Measurements from ENCODE around the gene MAP2.

Gene MAP2

DNA sequence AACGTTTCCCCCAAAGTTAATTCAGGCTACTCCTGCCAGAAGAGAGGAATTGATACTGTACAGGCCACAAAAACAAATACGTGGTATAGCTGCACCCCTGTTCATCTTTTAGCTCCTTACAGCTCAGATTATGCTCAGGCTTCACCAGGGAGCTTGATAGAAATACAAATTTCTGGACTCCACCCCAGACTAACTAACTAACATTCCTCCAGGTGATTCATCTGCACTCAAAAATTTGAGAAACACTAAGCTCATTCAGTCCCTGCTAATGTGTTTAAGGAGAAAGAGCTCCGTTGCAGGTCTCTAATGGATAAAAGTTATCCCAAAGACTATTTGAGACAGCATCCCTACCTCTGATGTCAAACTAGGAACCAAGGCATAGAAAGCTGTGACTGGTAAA lies 311.0 kb downstream of the MAP2 start:
- DNase-seq: no peak

GRCh38 chr2:209741953-209742352 lies 318.1 kb downstream of the MAP2 start:
- DNase-seq: no peak

DNA sequence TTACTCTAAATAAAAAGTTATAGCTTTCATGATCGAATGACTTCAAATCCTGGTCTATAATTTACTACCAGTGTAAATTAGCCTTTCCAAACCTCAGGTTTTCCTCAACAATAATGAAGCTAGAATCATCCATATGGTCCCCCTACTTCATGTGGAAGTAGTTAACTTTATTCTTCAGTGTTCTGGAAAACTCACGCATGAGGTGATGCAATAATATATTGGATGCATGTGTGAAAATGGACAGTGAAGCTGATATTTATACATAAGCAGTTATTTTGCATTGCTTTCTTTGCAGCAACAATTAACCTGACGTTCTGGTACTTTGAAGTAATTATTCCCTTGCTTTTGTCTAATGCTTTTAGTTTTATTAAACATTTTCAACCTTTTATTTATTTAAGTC lies 329.2 kb downstream of the MAP2 start:
- no peak for DNase-seq

DNA sequence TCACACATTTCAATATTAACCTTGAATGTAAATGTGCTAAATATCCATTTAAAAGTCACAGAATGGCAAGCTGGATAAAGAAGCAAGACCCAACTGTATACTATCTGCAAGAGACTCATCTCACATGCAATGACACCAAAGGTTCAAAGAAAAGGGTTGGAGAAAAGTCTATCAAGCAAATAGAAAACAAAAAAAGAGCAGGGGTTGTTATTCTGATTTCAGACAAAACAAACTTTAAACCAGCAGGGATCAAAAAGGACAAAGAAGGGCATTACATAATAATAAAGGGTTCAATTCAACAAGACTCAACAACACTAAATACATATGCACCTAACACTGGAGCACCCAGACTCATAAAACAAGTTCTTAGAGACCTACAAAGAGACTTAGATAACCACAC lies 333.3 kb downstream of the MAP2 start:
- no peak for DNase-seq

- DNase-seq: no peak
These were observed 337.7 kb downstream of the MAP2 start for GRCh38 chr2:209761566-209761965.

- DNase-seq: no peak
These were observed 338.7 kb downstream of the MAP2 start for GRCh38 chr2:209762563-209762962.

DNA sequence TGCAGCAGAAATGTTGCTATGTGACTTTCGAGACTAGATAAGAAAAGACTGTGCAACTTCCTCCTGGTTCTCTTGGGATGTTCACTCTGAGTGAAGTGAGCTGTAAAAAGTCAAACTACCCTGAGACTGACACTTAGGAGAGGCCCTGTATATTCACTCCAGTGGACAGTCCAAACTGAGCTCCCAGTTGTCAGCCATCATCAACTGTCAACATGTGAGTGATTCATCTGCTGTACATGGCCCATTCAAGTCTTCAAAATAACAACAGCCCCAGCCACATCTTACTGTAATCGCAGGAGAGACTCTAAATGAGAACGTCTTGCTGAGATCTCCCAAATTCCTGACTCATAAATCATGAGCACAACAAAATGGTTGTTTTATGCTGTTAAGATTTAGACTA lies 339.3 kb downstream of the MAP2 start:
- DNase-seq: no peak

DNA sequence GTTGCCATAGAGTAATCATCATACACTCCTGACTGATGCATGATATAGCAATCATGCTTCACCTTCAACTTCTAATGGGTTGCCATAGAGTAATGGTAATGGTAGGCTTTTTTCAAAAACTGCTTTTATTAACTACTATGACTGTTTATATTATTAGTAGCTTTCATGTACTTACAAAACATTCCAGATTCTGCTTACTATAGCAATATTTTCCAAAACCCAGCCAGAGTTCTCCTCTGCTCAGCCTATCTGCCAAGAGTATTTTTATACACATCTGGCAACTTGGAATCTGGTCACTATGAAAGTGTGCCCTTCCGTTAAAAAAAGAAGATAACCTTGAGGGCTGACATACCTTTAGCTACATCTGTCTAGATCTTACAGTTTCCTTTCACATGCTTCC lies 342.8 kb downstream of the MAP2 start:
- no peak for DNase-seq

- DNase-seq: no peak
These were observed 343.5 kb downstream of the MAP2 start for GRCh38 chr2:209767316-209767715.

GRCh38 chr2:209768557-209768956 lies 344.7 kb downstream of the MAP2 start:
- DNase-seq: no peak

DNA sequence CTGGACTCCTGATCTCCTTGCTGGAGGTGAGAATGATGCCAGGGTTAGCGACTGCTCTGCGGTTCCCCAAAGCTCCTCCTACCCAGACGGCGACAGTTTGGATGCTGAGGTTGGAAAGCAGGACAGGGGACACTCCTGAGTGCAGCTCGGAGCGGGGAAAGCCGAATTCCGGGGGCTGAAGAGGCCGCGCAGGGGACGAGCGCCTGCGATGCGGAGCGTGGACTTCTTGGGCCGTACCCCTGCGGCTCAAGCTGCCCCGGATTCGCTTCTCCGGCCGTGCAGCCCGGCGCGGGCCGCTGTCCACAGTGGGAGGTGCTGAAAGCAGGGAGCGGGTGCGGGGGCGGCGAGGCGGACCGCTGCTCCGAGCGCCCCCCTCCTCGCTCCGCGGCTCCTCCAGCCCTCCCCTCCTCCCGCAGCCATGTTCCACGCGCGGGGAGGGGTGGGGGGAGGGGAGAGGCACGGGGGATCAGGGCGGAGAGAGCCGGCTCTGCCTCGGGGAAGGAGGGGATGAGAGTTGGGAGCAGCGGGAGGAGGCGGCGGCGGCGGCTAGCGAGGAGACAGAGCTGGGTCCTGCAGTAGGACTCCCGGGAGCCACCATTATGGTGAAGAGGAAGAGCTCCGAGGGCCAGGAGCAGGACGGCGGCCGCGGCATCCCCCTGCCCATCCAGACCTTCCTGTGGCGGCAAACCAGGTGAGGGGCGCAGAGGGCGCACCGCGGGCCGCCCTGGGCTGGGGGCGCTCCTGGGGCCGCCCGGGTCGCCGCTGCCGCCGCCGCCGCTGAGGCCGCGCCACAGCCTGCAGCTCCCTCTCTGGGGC lies 347.8 kb downstream of the MAP2 start, which contains the start of gene UNC80:
Gene UNC80 (plus strand): TSS at position 359 of the 816 bp plus-strand sequence. CDS start 241 bp downstream, at position 600.
- peak; percentile 62 for DNase-seq

DNA sequence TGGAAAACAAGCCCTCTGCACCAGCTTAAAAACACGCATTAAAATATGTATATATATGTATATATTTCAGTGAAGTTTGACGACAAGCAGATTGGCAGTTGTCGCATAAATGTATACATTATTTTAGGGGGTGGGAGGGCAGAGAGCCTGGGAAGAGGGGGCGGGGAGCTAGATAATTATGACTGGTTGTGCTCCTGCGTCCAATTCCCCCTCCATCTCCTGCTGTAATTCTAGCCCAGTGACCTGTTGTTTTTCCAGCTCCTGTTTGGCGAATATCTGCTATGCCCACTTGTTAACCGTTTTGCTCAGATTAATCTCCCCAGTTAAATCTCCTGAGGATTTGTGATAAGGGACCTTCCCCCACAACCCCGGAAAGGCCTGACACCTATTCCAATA lies 348.4 kb downstream of the MAP2 start:
- no peak for DNase-seq

DNA sequence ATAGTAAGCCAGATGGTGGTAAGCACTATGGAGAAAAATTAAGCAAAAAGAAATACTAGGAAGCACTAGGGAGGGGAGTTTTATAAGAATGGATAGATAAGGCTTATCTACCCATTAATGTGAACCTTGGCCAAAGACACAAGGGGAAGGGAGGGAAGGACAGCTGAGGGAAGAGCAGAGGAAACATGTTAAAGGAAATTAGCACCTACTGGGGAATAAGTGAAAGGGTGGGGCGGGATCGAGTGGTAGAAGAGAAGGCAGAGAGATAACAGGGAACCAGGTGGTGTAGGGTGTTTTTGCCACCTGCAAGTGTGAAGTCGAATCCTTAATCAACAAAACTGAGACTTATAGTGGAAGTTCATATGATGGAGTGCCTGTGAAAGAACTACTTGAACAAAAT lies 349.5 kb downstream of the MAP2 start:
- DNase-seq: no peak

Data from fibroblast of skin of back (primary cell).